ENCODE results near the gene ALCAM.

ALCAM gene

GRCh38 chr3:105413343-105413887, 46.7 kb downstream of the ALCAM start:
- no peak for DNase-seq (ENCODE audit: low read depth)
- TF ChIP-seq CTCF (conservative IDR thresholded peaks at IDR 0.05; ENCODE audit: low read depth, low read length): no peak
- H3K4me3 ChIP-seq (ENCODE audit: low read length): no peak overlapping the region

- no peak for TF ChIP-seq CTCF (conservative IDR thresholded peaks at IDR 0.05; ENCODE audit: low read depth, low read length)
- no peak for DNase-seq (ENCODE audit: low read depth)
- no peak overlapping the region for H3K4me3 ChIP-seq (ENCODE audit: low read length)
Measured at GRCh38 chr3:105414841-105415240, 48.1 kb downstream of the ALCAM start.

GRCh38 chr3:105415951-105416350, 49.2 kb downstream of the ALCAM start:
- no peak for TF ChIP-seq CTCF (conservative IDR thresholded peaks at IDR 0.05; ENCODE audit: low read depth, low read length)
- no peak for DNase-seq (ENCODE audit: low read depth)
- H3K4me3 ChIP-seq (ENCODE audit: low read length): no peak overlapping the region

- TF ChIP-seq CTCF (conservative IDR thresholded peaks at IDR 0.05; ENCODE audit: low read depth, low read length): no peak
- no peak for DNase-seq (ENCODE audit: low read depth)
- no peak overlapping the region for H3K4me3 ChIP-seq (ENCODE audit: low read length)
Measured at GRCh38 chr3:105417525-105418289, 51.0 kb downstream of the ALCAM start.

- no peak overlapping the region for H3K4me3 ChIP-seq (ENCODE audit: low read length)
- no peak for DNase-seq (ENCODE audit: low read depth)
- no peak for TF ChIP-seq CTCF (conservative IDR thresholded peaks at IDR 0.05; ENCODE audit: low read depth, low read length)
Measured at GRCh38 chr3:105422645-105423044, 55.9 kb downstream of the ALCAM start.

GRCh38 chr3:105423397-105423796, 56.7 kb downstream of the ALCAM start:
- no peak for DNase-seq (ENCODE audit: low read depth)
- no peak overlapping the region for H3K4me3 ChIP-seq (ENCODE audit: low read length)
- no peak for TF ChIP-seq CTCF (conservative IDR thresholded peaks at IDR 0.05; ENCODE audit: low read depth, low read length)

Measured in retinal pigment epithelial cell (primary cell).